ENCODE data around the gene COBLL1. TPM values are rescaled to one million over a fixed set of nuclear protein-coding genes. Genes with fewer than 3 reads are reported as not detected.

COBLL1 gene
- total and polyA plus RNA-seq, 9 donors: 11.5 to 56.8 (median 38.4) TPM

DNA sequence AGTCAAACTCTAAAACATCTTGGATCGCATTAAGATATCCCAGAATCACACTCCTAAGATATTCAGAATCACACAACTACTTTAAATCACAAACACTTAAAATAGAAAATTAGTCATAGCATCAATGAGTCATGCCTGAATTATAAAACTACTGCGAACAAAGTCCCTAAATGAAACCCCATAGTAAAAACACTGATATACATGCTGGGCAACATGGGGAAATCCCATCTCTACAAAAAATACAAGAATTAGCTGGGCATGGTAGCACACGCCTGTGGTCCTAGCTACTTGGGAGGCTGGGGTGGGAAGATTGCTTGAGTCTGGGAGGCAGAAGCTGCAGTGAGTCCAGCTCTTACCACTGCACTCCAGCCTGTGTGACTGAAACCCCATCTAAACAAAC lies 101.7 kb downstream of the COBLL1 start:
- no peaks in the 10 kb centered on the region for H3K36me3 ChIP-seq
- no peaks in the 10 kb centered on the region for H3K4me1 ChIP-seq (ENCODE audit: insufficient read depth)
- H3K27ac ChIP-seq: no peak overlapping the region
- TF ChIP-seq POLR2A (IDR thresholded peaks at IDR 0.05): no peak
- no peak for TF ChIP-seq EP300 (IDR thresholded peaks at IDR 0.05)
- TF ChIP-seq, protein P1, sequence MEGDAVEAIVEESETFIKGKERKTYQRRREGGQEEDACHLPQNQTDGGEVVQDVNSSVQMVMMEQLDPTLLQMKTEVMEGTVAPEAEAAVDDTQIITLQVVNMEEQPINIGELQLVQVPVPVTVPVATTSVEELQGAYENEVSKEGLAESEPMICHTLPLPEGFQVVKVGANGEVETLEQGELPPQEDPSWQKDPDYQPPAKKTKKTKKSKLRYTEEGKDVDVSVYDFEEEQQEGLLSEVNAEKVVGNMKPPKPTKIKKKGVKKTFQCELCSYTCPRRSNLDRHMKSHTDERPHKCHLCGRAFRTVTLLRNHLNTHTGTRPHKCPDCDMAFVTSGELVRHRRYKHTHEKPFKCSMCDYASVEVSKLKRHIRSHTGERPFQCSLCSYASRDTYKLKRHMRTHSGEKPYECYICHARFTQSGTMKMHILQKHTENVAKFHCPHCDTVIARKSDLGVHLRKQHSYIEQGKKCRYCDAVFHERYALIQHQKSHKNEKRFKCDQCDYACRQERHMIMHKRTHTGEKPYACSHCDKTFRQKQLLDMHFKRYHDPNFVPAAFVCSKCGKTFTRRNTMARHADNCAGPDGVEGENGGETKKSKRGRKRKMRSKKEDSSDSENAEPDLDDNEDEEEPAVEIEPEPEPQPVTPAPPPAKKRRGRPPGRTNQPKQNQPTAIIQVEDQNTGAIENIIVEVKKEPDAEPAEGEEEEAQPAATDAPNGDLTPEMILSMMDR (IDR thresholded peaks at IDR 0.05): no peak
- intact Hi-C loops (cut with DNase I): loop anchor here (5.0 kb wide), 3 partner anchors 102 to 177 kb away; partner anchors contain the start of gene COBLL1 (in 1 of the 4)
- no peak for DNase-seq
- no peaks in the 10 kb centered on the region for H3K27me3 ChIP-seq
- no peak overlapping the region for H3K4me3 ChIP-seq
- 38 to 45% (median 39%) methylated on average over 3 of the region's 3 CpGs for WGBS, 3 donors
- H3K9me3 ChIP-seq: no peaks in the 10 kb centered on the region

DNA sequence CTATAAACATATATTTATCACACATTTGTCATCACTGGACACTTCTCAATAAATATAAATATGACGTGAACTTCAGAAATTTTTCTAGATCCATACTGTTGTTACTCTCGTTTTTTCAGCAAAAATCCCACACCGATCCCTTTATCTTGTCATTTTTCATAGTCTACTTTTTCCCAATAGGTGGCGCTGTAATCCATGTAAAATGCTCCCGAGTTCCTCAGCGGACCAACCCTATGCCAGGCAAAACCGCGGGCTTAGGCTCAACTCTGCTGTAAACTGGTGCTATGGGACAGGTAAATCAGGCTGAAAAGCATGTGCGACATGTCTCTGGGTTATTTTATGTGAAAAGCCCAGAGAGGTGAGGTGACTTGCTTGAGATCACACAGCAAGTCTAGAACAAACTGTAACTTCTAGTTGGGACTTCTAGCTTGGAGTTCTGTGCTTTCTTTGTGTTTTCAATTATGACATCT lies 104.0 kb downstream of the COBLL1 start:
- Histone ChIP-seq H3K27ac (no peak overlapping the region), H3K4me3 (no peak overlapping the region), H3K4me1 (ENCODE audit: insufficient read depth) (no peaks in the 10 kb centered on the region), H3K36me3 (no peaks in the 10 kb centered on the region), H3K9me3 (no peaks in the 10 kb centered on the region), H3K27me3 (no peaks in the 10 kb centered on the region)
- intact Hi-C loops (cut with DNase I): loop anchor here (2.0 to 5.0 kb wide), 4 partner anchors 103 to 180 kb away; partner anchors contain the start of gene COBLL1 (in 2 of the 4)
- 3 to 6% (median 4%) methylated on average over 9 of the region's 9 CpGs for WGBS, 3 donors
- TF ChIP-seq, protein P1 (IDR thresholded peaks at IDR 0.05): peak; percentile 50 to 78 (median 73)
- no peak for TF ChIP-seq POLR2A (IDR thresholded peaks at IDR 0.05)
- no peak for TF ChIP-seq EP300 (IDR thresholded peaks at IDR 0.05)
- DNase-seq: peak; percentile 47 to 60 (median 58)

DNA sequence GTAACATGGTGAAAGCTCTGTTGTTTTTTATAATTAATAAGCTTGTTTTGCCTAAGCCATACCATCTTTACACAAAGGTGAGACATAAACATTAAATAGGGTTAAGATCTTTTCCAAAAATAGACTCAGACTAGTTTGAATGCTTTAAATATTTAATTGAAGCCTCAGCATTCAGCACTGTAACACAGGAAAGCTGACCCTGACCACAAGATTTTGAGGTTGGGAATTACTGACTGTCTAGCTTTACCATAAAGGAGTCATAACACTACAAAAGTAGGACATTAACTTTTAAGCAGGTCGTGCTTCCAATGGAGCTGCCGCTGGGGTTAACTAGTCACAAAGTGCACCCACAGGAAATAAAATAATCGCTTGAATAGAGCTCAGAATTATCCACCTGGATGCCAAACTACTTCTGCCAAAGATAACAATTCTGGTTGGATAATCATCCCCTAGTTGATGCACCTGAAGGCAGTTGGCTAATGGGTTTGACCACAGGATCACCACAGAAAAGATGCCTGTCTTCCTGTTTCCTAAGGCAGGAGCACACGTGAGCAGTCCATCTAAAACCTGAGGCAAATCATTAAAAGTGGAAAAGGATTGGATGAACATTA lies 106.2 kb downstream of the COBLL1 start:
- no peaks in the 10 kb centered on the region for H3K4me1 ChIP-seq (ENCODE audit: insufficient read depth)
- no peak overlapping the region for H3K4me3 ChIP-seq
- no peaks in the 10 kb centered on the region for H3K9me3 ChIP-seq
- H3K36me3 ChIP-seq: no peaks in the 10 kb centered on the region
- no peaks in the 10 kb centered on the region for H3K27me3 ChIP-seq
- 72 to 75% (median 74%) methylated on average over 4 of the region's 4 CpGs for WGBS, 3 donors
- no peak overlapping the region for H3K27ac ChIP-seq
- intact Hi-C loops (cut with DNase I): loop anchor here (5.0 kb wide), 3 partner anchors 107 to 182 kb away; partner anchors contain the start of gene COBLL1 (in 1 of the 4)
- TF ChIP-seq EP300 (IDR thresholded peaks at IDR 0.05) (no peak), POLR2A (IDR thresholded peaks at IDR 0.05) (no peak)
- TF ChIP-seq, protein P1 (IDR thresholded peaks at IDR 0.05): no peak
- DNase-seq: no peak

DNA sequence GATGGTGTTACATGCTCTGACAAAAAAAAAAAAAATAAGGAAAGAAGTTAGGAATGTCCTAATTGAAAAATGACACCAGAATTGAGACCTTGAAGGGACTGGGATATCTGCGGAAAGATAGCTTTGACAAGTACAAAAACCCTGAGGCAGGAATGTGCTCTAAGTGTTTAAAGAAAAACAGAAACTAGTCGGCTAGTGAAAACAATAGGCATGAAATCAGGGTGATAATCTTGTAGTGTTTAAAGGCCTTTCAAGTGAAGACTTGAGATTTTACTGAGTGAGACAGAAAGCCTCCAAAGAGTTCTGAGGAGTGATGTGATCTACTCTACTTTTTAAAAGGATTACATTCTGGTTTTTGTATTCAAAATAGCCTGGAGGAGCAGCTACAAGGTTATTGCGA lies 107.4 kb downstream of the COBLL1 start:
- Histone ChIP-seq H3K27me3 (no peaks in the 10 kb centered on the region), H3K4me1 (ENCODE audit: insufficient read depth) (no peaks in the 10 kb centered on the region), H3K27ac (no peak overlapping the region), H3K4me3 (no peak overlapping the region), H3K9me3 (no peaks in the 10 kb centered on the region), H3K36me3 (no peaks in the 10 kb centered on the region)
- TF ChIP-seq, protein P1 (IDR thresholded peaks at IDR 0.05): no peak
- TF ChIP-seq EP300 (IDR thresholded peaks at IDR 0.05): no peak
- DNase-seq: no peak
- intact Hi-C loops (cut with DNase I): no loop called here
- WGBS, 3 donors: 50 to 66% (median 58%) methylated on average over 3 of the region's 3 CpGs
